Mesothelial cell of epicardium (in vitro differentiated cells): Measurements from ENCODE around the gene ANKRD13C. TPM values are rescaled to one million over a fixed set of nuclear protein-coding genes. Genes with fewer than 3 reads are reported as not detected.

Source experiments
- DNase-seq, 2 experiments: peaks; one replicate each; pipeline ENCODE4 v3.0.0; 2021; ENCODE audit warnings: low spot score in 2 of 2; ENCODE audit not compliant: unreplicated experiment in 2 of 2
- H3K27ac Mint-ChIP-seq: 2 replicates; pipeline ENCODE4 v1.8.0; 2021; ENCODE audit warnings: mixed read lengths
- H3K27me3 Mint-ChIP-seq: 2 replicates; pipeline ENCODE4 v1.8.0; 2021; ENCODE audit warnings: low read depth, mixed read lengths
- H3K36me3 Mint-ChIP-seq: 2 replicates; pipeline ENCODE4 v1.8.0; 2021; ENCODE audit warnings: mixed read lengths
- H3K4me1 Mint-ChIP-seq: 2 replicates; pipeline ENCODE4 v1.8.0; 2021; ENCODE audit warnings: mixed read lengths
- H3K4me3 Mint-ChIP-seq: 2 replicates; pipeline ENCODE4 v1.8.0; 2021; ENCODE audit warnings: mild to moderate bottlenecking, moderate library complexity, mixed read lengths
- H3K9me3 Mint-ChIP-seq: 2 replicates; pipeline ENCODE4 v1.8.0; 2021; ENCODE audit warnings: mixed read lengths
- CTCF ChIP-seq: fragments of 200-600 bp; sonication (generic); IDR thresholded peaks from one replicate; pipeline ENCODE4 v1.5.0; 2021; ENCODE audit warnings: antibody characterized with exemption; ENCODE audit not compliant: unreplicated experiment
- total RNA-seq: library from RNA; stranded (reverse); gene quantifications from 3 replicates; pipeline ENCODE4 v1.2.1, GENCODE V29; 2021

Gene ANKRD13C
- total RNA-seq, 1 donor from 2014 or later = 23.7 TPM

- peaks cover 14% of the 10 kb centered on the region for H3K4me1 Mint-ChIP-seq
- no peak overlapping the region for H3K27ac Mint-ChIP-seq
- peaks cover 44% of the 10 kb centered on the region for H3K36me3 Mint-ChIP-seq
- no peak for DNase-seq
- TF ChIP-seq CTCF = no peak
- no peaks in the 10 kb centered on the region for H3K27me3 Mint-ChIP-seq
- no peaks in the 10 kb centered on the region for H3K9me3 Mint-ChIP-seq
- H3K4me3 Mint-ChIP-seq = no peak overlapping the region
Observed at GRCh38 chr1:70248729-70249128, 105.8 kb downstream of the ANKRD13C start.

- peaks cover 50% of the 10 kb centered on the region for H3K36me3 Mint-ChIP-seq
- H3K9me3 Mint-ChIP-seq = no peaks in the 10 kb centered on the region
- no peak for TF ChIP-seq CTCF
Observed at GRCh38 chr1:70247768-70248167, 106.8 kb downstream of the ANKRD13C start.

DNA sequence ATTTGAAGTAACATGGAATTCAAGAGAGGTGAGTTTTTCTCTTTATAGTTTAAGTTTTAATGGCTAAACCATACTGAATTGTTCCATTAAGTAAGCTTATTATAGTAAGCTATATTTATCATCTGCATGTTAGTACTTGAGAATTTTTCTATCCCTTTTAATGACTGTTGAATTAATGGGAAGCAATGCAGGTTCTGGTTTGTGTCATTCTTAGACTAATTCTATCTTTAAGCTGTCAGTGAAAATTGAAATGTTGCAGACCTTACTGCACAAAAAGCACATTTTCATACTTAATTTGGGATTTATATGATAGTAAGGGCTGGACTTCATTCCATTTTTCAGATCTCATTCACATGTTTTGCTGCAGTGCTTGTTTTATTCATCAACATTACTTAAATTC is 107.4 kb downstream of the ANKRD13C start:
- no peak for DNase-seq
- no peak overlapping the region for H3K27ac Mint-ChIP-seq
- no peak for TF ChIP-seq CTCF
- peaks cover 53% of the 10 kb centered on the region for H3K36me3 Mint-ChIP-seq
- H3K9me3 Mint-ChIP-seq = no peaks in the 10 kb centered on the region
- no peaks in the 10 kb centered on the region for H3K27me3 Mint-ChIP-seq
- H3K4me1 Mint-ChIP-seq = peaks cover 14% of the 10 kb centered on the region
- H3K4me3 Mint-ChIP-seq = no peak overlapping the region

More at GRCh38 chr1:70247768-70248167, 106.8 kb downstream of the ANKRD13C start:
- Mint-ChIP-seq H3K4me1 (peaks cover 14% of the 10 kb centered on the region), H3K27me3 (no peaks in the 10 kb centered on the region), H3K4me3 (no peak overlapping the region), H3K27ac (no peak overlapping the region)
- no peak for DNase-seq

DNA sequence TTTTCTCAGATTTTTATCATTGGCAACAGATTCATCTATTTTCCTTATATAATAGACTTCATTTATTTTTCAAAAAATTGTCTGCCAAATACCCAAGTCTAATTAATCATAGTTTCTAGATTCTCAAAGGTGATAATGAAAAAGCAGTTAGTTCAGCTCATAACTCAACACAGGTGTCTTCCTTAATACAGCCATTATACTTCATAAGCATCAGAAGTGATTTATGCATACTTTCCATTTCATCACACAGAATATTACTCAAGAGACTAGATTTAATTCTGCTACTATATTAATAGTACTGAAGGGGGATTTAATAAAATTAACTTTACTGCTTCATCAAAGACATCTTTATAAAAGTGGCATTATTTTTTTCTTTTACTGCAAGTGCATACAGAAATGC is 114.6 kb downstream of the ANKRD13C start:
- H3K27ac Mint-ChIP-seq = no peak overlapping the region
- H3K4me3 Mint-ChIP-seq = no peak overlapping the region
- TF ChIP-seq CTCF = no peak
- H3K27me3 Mint-ChIP-seq = no peaks in the 10 kb centered on the region
- no peaks in the 10 kb centered on the region for H3K4me1 Mint-ChIP-seq
- no peaks in the 10 kb centered on the region for H3K9me3 Mint-ChIP-seq
- no peak for DNase-seq
- H3K36me3 Mint-ChIP-seq = peaks cover 43% of the 10 kb centered on the region

- Mint-ChIP-seq H3K27me3 (no peaks in the 10 kb centered on the region), H3K4me1 (no peaks in the 10 kb centered on the region), H3K9me3 (no peaks in the 10 kb centered on the region), H3K27ac (no peak overlapping the region), H3K36me3 (peaks cover 35% of the 10 kb centered on the region), H3K4me3 (no peak overlapping the region)
- no peak for DNase-seq
- no peak for TF ChIP-seq CTCF
Observed at GRCh38 chr1:70234733-70235132, 119.8 kb downstream of the ANKRD13C start.

DNA sequence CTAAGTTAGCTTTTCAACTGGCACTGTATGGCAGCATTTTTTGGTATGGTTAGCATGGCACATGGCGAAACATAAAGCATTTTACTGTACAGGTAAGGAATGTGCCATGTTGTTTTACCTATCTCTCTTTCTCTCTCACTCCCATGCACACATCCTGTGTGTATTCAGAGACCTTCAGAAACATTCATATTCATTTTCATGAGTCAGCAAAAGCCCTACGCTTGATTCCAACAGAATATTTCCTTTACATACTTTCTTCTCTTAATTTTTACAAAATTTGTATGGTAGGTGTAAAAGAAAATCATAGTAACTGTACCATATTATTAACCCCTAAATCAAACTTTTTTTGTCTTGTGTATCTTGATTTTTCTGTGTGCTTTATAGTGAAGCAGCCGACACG is 123.0 kb downstream of the ANKRD13C start:
- Mint-ChIP-seq H3K27me3 (no peaks in the 10 kb centered on the region), H3K9me3 (no peaks in the 10 kb centered on the region), H3K4me1 (peaks cover 10% of the 10 kb centered on the region), H3K27ac (no peak overlapping the region), H3K36me3 (peaks cover 31% of the 10 kb centered on the region), H3K4me3 (no peak overlapping the region)
- no peak for DNase-seq
- no peak for TF ChIP-seq CTCF
